D721Med (cell line): ENCODE results near the gene EXOSC7.

ENCODE experiments used
- DNase-seq: peaks from one replicate; pipeline ENCODE4 v3.0.0; 2011; ENCODE audit warnings: low spot score; ENCODE audit not compliant: insufficient read length
- FAIRE-seq: peaks from 2 replicates; lab custom pipeline; 2011; peaks lifted over from hg19 to GRCh38; lab: Jason Lieb, UNC
- TF ChIP-seq, protein P1 (sequence below): IDR thresholded peaks from 2 replicates; pipeline ENCODE4 v1.5.1; 2012; ENCODE audit warnings: mild to moderate bottlenecking, control low read depth; ENCODE audit not compliant: insufficient read depth; ENCODE audit errors: missing control alignments

Gene EXOSC7

DNA sequence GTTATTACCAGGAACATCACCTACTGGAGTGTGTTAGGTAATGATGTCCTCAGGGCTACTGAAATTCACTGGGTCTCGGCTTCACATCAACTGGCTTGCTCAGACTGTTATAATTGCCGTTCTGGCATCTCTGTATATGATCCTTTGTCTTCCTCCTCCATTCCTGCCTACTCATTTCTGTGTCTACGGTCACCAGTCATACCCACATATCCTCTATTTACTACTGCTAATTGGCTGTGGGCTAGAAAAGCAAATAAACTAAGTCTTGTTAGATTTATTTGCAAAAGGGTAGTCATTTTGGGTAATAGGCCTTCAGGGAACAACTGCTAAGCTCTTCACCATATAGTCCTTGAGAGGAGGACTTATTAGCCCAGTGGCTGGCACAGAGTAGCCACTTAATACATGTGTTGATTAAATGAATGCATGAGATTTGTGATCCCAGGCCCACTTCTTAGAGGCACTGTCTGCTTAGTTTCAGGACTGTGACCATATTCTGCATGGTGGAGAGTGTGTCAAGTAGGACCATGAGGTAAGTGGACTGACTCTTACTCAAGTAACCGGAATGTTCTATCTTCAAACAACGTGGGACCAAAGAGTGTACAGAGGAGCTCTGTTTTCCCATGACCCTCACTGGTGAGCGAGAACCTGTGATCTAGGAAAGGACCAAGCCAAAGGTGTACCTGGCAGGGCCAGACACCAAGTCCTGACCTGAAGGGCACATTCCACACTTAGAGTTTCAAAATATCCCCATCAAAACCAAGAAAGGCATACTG, 13.2 kb upstream of the EXOSC7 start:
- TF ChIP-seq, protein P1, sequence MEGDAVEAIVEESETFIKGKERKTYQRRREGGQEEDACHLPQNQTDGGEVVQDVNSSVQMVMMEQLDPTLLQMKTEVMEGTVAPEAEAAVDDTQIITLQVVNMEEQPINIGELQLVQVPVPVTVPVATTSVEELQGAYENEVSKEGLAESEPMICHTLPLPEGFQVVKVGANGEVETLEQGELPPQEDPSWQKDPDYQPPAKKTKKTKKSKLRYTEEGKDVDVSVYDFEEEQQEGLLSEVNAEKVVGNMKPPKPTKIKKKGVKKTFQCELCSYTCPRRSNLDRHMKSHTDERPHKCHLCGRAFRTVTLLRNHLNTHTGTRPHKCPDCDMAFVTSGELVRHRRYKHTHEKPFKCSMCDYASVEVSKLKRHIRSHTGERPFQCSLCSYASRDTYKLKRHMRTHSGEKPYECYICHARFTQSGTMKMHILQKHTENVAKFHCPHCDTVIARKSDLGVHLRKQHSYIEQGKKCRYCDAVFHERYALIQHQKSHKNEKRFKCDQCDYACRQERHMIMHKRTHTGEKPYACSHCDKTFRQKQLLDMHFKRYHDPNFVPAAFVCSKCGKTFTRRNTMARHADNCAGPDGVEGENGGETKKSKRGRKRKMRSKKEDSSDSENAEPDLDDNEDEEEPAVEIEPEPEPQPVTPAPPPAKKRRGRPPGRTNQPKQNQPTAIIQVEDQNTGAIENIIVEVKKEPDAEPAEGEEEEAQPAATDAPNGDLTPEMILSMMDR, result no peak
- FAIRE-seq (no peak), DNase-seq (no peak)

DNA sequence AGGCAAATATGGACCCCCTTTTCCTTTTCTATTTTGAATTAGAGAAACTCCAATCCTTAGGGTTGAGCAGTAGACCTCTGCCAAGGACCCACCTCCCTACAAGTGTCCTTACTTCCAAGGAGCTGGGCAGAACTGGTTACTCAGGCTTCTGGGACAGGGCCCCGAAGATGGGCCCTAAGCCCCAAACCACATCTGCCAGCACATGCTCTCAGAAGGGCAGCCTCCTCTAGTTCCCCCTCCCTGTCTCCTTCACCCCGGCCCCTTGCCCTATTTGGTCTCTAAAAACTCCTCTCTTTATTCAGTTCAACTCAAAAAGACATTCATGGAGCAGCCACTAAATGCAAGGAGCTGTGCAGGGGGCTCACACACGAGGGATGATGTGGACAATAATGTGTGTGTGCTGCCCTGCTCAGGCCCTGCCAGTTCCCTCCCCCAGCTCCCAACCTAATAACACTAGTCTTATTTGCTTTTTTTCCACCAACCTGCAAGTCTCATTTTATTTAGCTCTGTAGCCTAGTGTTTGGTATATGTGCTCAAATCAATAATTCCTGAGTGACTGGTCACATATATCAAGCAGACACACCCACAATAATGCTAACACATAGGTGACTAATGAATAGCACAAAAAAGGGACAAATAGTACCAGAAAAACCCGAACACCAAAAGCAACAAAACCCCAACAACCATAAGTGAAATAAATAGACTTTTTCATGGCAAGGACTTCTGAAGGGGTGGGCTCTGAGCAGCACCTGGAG, 12.3 kb upstream of the EXOSC7 start:
- FAIRE-seq, result no peak
- no peak for DNase-seq
- TF ChIP-seq, protein P1, result no peak

DNA sequence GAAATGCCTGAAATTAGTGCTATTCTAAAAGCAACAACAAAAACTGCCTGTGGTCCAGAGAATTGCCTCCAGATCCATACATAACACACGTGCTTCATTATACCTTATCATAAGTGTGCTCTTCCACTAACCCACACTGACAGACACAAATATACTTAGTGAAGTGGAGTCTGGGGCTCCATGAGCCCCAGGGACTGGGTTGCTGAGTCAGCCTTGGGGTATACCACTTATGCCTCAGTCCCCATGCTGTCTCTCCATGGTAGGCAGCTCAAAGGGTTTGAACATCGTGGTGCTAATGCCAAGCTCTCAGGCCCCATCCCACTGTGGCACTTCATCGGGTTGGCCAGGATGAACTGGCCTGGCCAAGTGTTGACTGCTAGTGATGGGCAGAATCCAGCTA, 10.9 kb upstream of the EXOSC7 start:
- TF ChIP-seq, protein P1, result no peak
- FAIRE-seq (no peak), DNase-seq (no peak)

DNA sequence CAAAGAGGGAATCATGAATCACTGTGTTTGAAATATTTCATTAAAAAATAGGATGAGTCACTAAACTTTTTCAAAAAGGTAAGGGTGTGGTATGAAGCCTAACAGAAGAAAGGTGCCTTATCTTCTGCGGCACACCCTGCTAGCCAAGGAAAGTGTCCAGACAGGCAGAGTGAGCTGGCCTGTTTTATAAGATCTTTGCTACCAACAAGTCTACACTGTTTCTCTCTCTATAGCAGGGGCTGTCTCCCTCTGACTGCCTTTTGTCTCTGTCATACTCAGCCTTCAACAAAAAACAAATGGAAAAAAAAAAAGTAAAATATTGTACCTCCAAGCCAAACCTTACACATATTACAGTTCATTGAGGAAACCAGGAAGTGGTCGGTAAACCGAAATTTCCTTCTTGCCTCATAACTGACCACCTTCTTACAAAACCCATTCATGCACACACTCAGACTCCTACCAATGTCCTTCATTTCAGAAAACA, 9.2 kb upstream of the EXOSC7 start:
- FAIRE-seq (no peak), DNase-seq (no peak)
- TF ChIP-seq, protein P1, result no peak

DNA sequence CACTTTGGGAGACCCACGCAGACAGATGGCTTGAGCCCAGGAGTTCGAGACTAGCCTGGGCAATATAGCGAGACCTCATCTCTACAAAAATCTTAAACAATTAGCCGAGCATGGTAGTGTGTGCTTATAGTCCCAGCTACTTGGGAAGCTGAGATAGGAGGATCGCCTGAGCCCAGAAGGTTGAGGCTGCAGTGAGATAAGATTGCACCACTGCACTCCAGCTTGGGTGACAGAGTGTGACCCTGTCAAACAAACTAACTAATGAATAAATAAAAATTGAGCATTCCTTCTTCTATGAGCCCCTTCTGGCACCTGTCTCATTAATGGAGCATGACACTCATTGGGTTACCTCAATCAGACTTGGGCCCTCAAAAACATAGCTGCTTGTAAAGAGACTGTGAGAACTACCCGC, 7.6 kb upstream of the EXOSC7 start:
- DNase-seq (no peak), FAIRE-seq (no peak)
- TF ChIP-seq, protein P1, result no peak

DNA sequence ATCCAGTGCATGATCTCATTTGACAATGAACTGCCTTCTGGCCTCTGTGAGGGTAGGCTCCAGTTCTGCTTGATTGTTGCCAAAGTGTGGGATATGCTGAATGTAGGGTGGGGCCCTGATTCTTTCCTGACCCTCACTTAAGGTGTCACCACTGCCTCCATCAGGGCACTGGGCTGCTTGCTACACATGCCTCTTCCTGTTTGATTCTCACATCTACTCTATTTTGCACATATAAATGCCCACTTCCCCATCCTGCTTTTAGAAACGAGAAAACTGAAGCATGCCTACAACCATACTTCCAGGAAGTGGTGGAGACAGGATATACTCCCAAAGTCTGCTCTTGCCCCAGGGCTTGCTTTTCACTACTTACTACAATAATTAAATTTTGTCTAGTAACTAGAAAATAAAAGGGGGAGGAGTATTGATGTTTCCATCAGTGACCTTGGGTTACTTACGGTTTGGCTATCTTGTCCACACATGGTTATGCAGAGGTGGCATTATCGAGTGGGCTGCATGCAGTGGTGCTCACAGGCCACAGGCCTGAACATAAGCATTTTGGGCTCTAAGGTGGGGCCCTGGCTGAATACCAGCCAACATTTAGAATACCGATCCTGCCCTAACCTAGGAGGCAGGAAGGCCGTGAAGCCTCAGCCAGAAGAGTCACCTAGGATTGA, 6.8 kb upstream of the EXOSC7 start:
- FAIRE-seq (no peak), DNase-seq (no peak)
- TF ChIP-seq, protein P1, result no peak
